ENCODE measurements around the gene GLYATL2. TPM values are rescaled to one million over a fixed set of nuclear protein-coding genes. Genes with fewer than 3 reads are reported as not detected.

Gene GLYATL2
- polyA plus RNA-seq, 2 donors: 0.13 to 0.16 TPM

- H3K4me3 ChIP-seq (ENCODE audit: low read depth in 1 of 2, low read length in 2 of 2): no peak overlapping the region
- H3K36me3 ChIP-seq (ENCODE audit: control insufficient read depth in 2 of 2, insufficient read depth in 2 of 2, low read length in 1 of 2): no peaks in the 10 kb centered on the region
- WGBS, 2 donors: 62 to 92% methylated on average over 1 of the region's 1 CpG
- H3K27ac ChIP-seq (ENCODE audit: low read depth in 2 of 2, low read length in 1 of 2): no peak overlapping the region
- no peaks in the 10 kb centered on the region for H3K4me1 ChIP-seq (ENCODE audit: control insufficient read depth in 2 of 2, insufficient read depth in 2 of 2, low read length in 1 of 2)
- H3K27me3 ChIP-seq (ENCODE audit: control insufficient read depth in 1 of 2, insufficient read depth in 2 of 2, low read length in 2 of 2): no peaks in the 10 kb centered on the region
- no peaks in the 10 kb centered on the region for H3K9me3 ChIP-seq (ENCODE audit: control insufficient read depth in 2 of 2, insufficient read depth in 1 of 2, low read depth in 1 of 2, low read length in 1 of 2)
Observed at GRCh38 chr11:58805065-58805464, 39.4 kb downstream of the GLYATL2 start.

GRCh38 chr11:58801974-58802545, 42.4 kb downstream of the GLYATL2 start:
- Histone ChIP-seq H3K27me3 (ENCODE audit: control insufficient read depth in 1 of 2, insufficient read depth in 2 of 2, low read length in 2 of 2) (no peaks in the 10 kb centered on the region), H3K36me3 (ENCODE audit: control insufficient read depth in 2 of 2, insufficient read depth in 2 of 2, low read length in 1 of 2) (no peaks in the 10 kb centered on the region), H3K27ac (ENCODE audit: low read depth in 2 of 2, low read length in 1 of 2) (no peak overlapping the region), H3K4me3 (ENCODE audit: low read depth in 1 of 2, low read length in 2 of 2) (no peak overlapping the region), H3K9me3 (ENCODE audit: control insufficient read depth in 2 of 2, insufficient read depth in 1 of 2, low read depth in 1 of 2, low read length in 1 of 2) (no peaks in the 10 kb centered on the region), H3K4me1 (ENCODE audit: control insufficient read depth in 2 of 2, insufficient read depth in 2 of 2, low read length in 1 of 2) (no peaks in the 10 kb centered on the region)
- WGBS, 2 donors: 70 to 76% methylated on average over 4 of the region's 4 CpGs

GRCh38 chr11:58801302-58801701, 43.2 kb downstream of the GLYATL2 start:
- Histone ChIP-seq H3K36me3 (ENCODE audit: control insufficient read depth in 2 of 2, insufficient read depth in 2 of 2, low read length in 1 of 2) (no peaks in the 10 kb centered on the region), H3K4me3 (ENCODE audit: low read depth in 1 of 2, low read length in 2 of 2) (no peak overlapping the region), H3K9me3 (ENCODE audit: control insufficient read depth in 2 of 2, insufficient read depth in 1 of 2, low read depth in 1 of 2, low read length in 1 of 2) (no peaks in the 10 kb centered on the region), H3K27me3 (ENCODE audit: control insufficient read depth in 1 of 2, insufficient read depth in 2 of 2, low read length in 2 of 2) (no peaks in the 10 kb centered on the region), H3K27ac (ENCODE audit: low read depth in 2 of 2, low read length in 1 of 2) (no peak overlapping the region), H3K4me1 (ENCODE audit: control insufficient read depth in 2 of 2, insufficient read depth in 2 of 2, low read length in 1 of 2) (no peaks in the 10 kb centered on the region)
- 79 to 83% methylated on average over 2 of the region's 2 CpGs for WGBS, 2 donors

GRCh38 chr11:58796333-58796732, 48.2 kb downstream of the GLYATL2 start:
- Histone ChIP-seq H3K27me3 (ENCODE audit: control insufficient read depth in 1 of 2, insufficient read depth in 2 of 2, low read length in 2 of 2) (no peaks in the 10 kb centered on the region), H3K9me3 (ENCODE audit: control insufficient read depth in 2 of 2, insufficient read depth in 1 of 2, low read depth in 1 of 2, low read length in 1 of 2) (no peaks in the 10 kb centered on the region), H3K36me3 (ENCODE audit: control insufficient read depth in 2 of 2, insufficient read depth in 2 of 2, low read length in 1 of 2) (no peaks in the 10 kb centered on the region), H3K4me1 (ENCODE audit: control insufficient read depth in 2 of 2, insufficient read depth in 2 of 2, low read length in 1 of 2) (no peaks in the 10 kb centered on the region), H3K27ac (ENCODE audit: low read depth in 2 of 2, low read length in 1 of 2) (no peak overlapping the region), H3K4me3 (ENCODE audit: low read depth in 1 of 2, low read length in 2 of 2) (no peak overlapping the region)
- WGBS, 2 donors: 22 to 34% methylated on average over 6 of the region's 6 CpGs

GRCh38 chr11:58788355-58789023, 56.0 kb downstream of the GLYATL2 start:
- Histone ChIP-seq H3K9me3 (ENCODE audit: control insufficient read depth in 2 of 2, insufficient read depth in 1 of 2, low read depth in 1 of 2, low read length in 1 of 2) (no peaks in the 10 kb centered on the region), H3K4me1 (ENCODE audit: control insufficient read depth in 2 of 2, insufficient read depth in 2 of 2, low read length in 1 of 2) (no peaks in the 10 kb centered on the region), H3K27me3 (ENCODE audit: control insufficient read depth in 1 of 2, insufficient read depth in 2 of 2, low read length in 2 of 2) (no peaks in the 10 kb centered on the region), H3K27ac (ENCODE audit: low read depth in 2 of 2, low read length in 1 of 2) (no peak overlapping the region), H3K4me3 (ENCODE audit: low read depth in 1 of 2, low read length in 2 of 2) (no peak overlapping the region), H3K36me3 (ENCODE audit: control insufficient read depth in 2 of 2, insufficient read depth in 2 of 2, low read length in 1 of 2) (no peaks in the 10 kb centered on the region)
- WGBS, 2 donors: 51 to 56% methylated on average over 4 of the region's 4 CpGs

GRCh38 chr11:58787903-58788302, 56.6 kb downstream of the GLYATL2 start:
- Histone ChIP-seq H3K9me3 (ENCODE audit: control insufficient read depth in 2 of 2, insufficient read depth in 1 of 2, low read depth in 1 of 2, low read length in 1 of 2) (no peaks in the 10 kb centered on the region), H3K4me1 (ENCODE audit: control insufficient read depth in 2 of 2, insufficient read depth in 2 of 2, low read length in 1 of 2) (no peaks in the 10 kb centered on the region), H3K27me3 (ENCODE audit: control insufficient read depth in 1 of 2, insufficient read depth in 2 of 2, low read length in 2 of 2) (no peaks in the 10 kb centered on the region), H3K36me3 (ENCODE audit: control insufficient read depth in 2 of 2, insufficient read depth in 2 of 2, low read length in 1 of 2) (no peaks in the 10 kb centered on the region), H3K27ac (ENCODE audit: low read depth in 2 of 2, low read length in 1 of 2) (no peak overlapping the region), H3K4me3 (ENCODE audit: low read depth in 1 of 2, low read length in 2 of 2) (no peak overlapping the region)

GRCh38 chr11:58786693-58787092, 57.8 kb downstream of the GLYATL2 start:
- H3K4me3 ChIP-seq (ENCODE audit: low read depth in 1 of 2, low read length in 2 of 2): no peak overlapping the region
- no peaks in the 10 kb centered on the region for H3K36me3 ChIP-seq (ENCODE audit: control insufficient read depth in 2 of 2, insufficient read depth in 2 of 2, low read length in 1 of 2)
- no peaks in the 10 kb centered on the region for H3K9me3 ChIP-seq (ENCODE audit: control insufficient read depth in 2 of 2, insufficient read depth in 1 of 2, low read depth in 1 of 2, low read length in 1 of 2)
- no peaks in the 10 kb centered on the region for H3K4me1 ChIP-seq (ENCODE audit: control insufficient read depth in 2 of 2, insufficient read depth in 2 of 2, low read length in 1 of 2)
- no peak overlapping the region for H3K27ac ChIP-seq (ENCODE audit: low read depth in 2 of 2, low read length in 1 of 2)
- WGBS, 2 donors: 88 to 97% methylated on average over 3 of the region's 3 CpGs
- no peaks in the 10 kb centered on the region for H3K27me3 ChIP-seq (ENCODE audit: control insufficient read depth in 1 of 2, insufficient read depth in 2 of 2, low read length in 2 of 2)

- H3K9me3 ChIP-seq (ENCODE audit: control insufficient read depth in 2 of 2, insufficient read depth in 1 of 2, low read depth in 1 of 2, low read length in 1 of 2): no peaks in the 10 kb centered on the region
- H3K27me3 ChIP-seq (ENCODE audit: control insufficient read depth in 1 of 2, insufficient read depth in 2 of 2, low read length in 2 of 2): no peaks in the 10 kb centered on the region
- H3K36me3 ChIP-seq (ENCODE audit: control insufficient read depth in 2 of 2, insufficient read depth in 2 of 2, low read length in 1 of 2): no peaks in the 10 kb centered on the region
- H3K4me1 ChIP-seq (ENCODE audit: control insufficient read depth in 2 of 2, insufficient read depth in 2 of 2, low read length in 1 of 2): no peaks in the 10 kb centered on the region
- no peak overlapping the region for H3K4me3 ChIP-seq (ENCODE audit: low read depth in 1 of 2, low read length in 2 of 2)
- H3K27ac ChIP-seq (ENCODE audit: low read depth in 2 of 2, low read length in 1 of 2): no peak overlapping the region
Observed at GRCh38 chr11:58784995-58785394, 59.5 kb downstream of the GLYATL2 start.
